Stimulated activated CD8-positive, alpha-beta memory T cell treated with anti-CD3 and anti-CD28 coated beads, Interleukin-4, amount 100 ng/mL, for 24 hours (primary cell): Measurements from ENCODE around the gene STAB1.

Source experiments
- DNase-seq: peaks from one replicate; pipeline ENCODE4 v3.0.0-alpha.2; 2020; ENCODE audit warnings: low read depth

Gene STAB1

DNA sequence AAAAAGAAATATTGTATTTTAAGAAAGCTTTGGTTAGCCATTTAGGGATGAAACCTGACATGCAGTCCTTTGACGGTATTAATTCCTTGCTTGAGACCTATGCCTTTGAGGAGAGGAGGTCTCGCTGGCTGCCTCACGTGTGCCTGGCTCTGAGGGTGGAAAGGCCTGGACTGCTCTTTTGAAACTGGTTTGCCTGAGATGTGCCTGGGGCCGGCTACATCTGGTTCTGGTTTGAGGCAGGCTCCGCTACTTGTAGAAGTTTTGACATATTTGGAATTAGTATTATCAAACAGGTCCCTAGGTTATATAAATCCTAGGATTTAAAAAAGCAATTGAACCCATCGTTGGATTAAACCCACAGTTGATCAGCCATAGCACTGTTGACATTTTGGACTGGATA is 33.3 kb upstream of the STAB1 start:
- no peak for DNase-seq

DNA sequence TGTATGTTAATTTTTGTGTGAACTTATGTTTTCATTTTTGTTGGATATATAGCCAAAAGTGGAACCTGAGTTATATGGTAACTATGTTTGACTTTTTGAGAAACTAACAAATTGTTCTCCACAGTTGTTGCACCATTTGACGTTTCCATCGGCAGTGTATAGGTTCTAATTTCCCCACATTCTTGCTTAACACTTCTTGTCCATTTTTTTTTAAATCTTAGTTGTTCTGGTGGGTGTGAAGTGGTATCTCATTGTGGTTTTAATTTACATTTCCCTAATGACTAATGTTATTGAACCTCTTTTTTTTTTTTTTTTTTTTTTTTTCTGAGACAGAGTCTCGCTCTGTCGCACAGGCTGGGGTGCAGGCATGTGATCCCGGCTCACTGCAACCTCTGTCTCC is 31.7 kb upstream of the STAB1 start:
- no peak for DNase-seq

DNA sequence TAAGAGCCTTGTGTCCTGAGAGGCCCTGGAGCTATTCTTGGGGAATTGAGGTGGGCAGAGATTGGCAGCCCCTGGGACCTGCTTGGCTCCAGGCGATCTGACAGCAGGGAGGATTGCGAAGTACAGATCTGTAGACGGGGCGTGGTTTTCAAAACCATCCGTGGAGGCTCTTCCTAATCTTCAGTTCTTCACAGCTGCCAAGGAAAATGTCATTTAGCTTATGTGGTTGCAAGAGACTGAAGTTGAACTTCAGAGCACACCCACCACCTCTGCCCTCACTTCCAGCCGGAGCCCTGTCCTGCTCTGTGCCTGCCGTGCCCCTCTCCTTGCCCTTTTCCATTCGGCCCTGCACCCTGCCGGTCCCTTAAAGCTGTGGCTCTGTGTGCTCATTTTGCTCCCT is 26.8 kb upstream of the STAB1 start:
- no peak for DNase-seq

DNA sequence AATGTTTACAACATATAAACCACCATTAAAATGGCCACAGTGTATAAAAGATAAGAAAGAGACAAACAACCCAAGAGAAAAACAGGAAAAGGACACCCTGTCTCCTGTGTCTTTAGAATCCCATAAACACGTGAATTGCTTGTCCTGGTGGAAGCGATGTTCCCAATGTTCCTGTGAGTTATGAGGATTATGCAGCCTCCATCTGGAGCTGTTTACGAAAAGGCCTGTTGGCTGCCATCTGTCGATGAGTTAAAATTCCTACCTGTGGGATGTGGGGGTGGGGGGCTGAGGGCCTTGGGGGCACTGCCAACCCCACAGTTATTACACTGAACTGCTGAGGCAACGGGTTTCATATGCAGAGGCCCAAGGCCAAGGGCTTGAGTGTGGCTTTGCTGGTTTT is 26.1 kb upstream of the STAB1 start:
- no peak for DNase-seq

DNA sequence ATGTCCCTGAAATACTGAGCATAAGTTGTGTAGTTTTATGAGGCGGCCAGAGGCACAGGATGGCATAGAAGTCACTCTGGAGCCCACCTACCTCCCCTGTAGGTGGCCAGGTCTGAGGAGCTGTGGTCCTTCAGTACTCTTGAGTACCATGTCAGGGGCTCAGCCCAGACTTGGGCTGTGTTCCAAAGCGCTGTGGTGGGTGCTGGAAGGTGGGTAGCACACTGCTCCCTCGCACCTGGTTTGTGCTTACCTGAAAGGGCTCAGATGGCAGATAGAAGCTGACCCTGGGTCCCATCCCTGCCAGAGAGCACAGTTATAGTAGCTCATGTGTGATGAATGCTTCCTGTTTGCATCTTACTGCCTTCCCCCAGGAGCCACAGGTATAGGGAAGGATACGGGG is 24.2 kb upstream of the STAB1 start:
- no peak for DNase-seq

DNA sequence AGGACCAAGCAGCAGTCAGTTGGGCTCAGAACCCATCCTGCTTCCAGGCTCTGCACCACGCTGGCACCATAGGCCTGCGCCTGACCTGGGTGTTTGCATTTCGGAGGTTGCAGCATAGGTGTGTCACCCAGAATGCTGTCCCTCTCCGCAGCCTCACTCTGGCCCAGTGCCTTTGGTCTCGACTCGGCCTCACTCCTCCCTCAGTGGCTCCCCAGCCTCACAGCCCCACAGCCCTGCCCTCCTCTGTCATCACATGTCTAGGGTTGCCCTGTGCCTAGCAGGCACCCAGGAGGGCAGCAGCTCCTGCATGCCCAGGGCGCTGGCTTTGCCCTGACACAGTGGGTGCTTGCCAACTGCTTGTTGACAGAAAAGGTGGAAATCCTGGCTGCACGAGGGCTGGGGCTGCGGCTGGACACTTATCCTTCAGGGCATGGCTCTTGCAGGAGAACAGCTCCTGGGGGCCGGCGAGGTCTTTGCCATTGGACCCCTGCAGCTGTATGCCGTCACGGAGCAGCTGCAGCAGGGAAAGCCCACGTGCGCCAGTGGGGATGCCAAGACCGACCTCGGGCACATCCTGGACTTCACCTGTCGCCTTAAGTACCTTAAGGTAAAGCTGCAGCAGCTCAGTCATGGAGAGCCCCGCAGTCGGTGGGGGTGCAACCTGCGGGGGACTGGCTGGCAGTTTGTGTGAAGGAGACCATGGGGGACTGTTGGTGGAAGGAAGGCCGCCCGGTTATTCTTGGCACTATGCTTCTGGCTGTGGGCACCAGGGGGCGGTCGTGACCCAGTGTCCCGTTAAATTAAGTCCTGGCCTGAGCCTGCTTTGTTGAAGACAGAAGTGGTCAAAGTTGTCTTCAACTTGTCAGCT is 23.5 kb upstream of the STAB1 start:
- no peak for DNase-seq

DNA sequence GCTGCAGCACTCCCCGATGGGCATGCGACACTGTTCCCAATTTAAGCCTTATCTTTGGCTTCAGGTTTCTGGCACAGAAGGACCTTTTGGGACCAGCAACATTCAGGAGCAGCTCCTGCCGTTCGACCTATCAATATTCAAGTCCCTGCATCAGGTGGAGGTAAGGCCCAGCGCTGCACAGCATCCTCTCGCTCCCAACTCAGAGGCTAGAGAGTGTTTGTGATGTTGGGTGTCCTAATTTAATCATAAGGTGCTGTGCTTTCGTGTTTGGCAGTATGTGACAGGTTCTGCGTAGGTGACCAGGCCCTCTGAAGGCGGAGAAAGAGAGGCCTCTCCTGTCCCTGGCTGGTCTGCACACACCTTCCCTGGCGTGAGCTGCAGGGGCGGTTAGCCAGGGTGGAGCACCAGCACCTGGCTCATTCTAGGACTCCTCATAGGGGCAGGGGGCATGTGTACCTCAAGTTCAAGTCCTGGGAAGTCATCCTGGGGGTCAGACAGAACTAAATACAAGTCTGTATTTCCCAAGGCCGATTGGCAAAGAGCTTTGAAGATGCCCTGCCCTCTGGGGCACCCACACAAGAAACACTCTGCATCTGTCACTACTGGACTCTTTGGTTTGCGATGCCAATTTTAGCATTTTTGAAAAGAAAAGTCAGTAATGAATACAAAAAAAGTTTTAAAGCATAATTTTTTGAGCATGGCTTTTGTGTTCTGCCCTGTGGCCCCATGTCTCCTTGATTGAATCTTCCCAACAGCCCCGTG is 22.7 kb upstream of the STAB1 start:
- DNase-seq: no peak

DNA sequence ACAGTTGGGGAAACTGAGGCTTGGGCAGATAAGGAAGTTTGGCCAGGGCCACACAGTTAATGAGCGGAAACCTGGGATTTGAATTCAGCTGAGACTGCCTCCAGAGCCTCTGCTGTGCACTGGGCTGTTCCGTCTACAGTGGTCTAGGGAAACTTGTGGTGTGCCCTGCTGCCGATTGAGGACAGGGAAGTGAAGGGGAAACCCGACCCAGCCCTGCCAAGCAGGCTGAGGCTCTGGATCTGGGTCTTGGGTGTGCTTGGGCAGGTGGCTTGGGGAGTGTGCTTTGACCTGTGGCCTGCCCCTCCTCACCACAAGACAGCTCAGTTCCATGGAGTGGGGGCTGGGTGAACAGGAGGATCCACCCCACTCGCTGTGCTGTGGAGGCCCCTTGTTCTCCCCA is 22.1 kb upstream of the STAB1 start:
- no peak for DNase-seq

DNA sequence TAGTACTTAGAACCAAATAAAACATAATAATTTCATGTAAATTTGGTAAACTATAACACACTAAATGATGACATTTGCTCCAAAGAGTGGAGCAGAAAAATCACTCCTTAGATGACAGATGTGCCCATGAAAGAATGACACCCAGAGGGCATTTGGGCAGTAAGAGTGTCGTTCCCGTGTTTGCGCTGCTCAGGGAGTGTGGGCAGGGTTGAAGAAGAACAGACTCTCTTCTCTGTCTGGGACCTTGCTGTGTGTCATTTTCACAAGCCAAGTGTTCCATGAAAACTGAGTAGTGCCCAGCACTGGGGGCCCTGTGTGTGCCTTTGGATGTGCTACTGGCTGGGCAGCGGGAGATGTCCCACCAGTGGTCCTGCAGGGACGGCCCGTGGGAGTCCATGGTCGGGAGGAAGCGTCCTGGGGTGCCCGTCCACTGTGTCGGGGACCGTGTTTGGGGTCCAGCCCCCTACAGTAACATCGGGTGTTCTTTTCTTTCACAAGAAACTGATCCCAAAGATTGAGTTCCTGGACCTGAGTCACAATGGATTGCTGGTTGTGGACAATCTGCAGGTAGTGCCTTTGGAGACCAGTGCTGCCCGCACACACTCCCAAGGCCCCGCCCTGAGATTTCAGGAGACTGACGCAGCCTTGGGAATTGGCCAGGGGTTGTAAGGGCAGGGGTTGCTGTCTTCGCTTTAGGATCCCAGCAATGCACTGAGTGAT is 17.9 kb upstream of the STAB1 start:
- no peak for DNase-seq

DNA sequence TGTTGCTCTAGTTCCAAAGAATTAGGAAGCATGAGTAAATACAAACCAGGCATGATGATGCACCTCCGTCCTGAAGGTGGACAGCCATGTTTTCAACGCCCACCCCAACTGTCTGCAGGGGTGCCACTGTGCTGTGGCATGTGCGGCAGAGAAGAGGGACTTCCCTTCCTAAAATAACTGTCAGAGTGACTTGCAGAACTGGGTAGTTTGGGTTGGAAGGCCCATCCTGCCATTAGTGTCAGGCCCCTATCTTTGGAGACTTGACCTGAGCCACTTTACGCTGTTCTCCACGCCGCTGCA is 17.4 kb upstream of the STAB1 start:
- no peak for DNase-seq

DNA sequence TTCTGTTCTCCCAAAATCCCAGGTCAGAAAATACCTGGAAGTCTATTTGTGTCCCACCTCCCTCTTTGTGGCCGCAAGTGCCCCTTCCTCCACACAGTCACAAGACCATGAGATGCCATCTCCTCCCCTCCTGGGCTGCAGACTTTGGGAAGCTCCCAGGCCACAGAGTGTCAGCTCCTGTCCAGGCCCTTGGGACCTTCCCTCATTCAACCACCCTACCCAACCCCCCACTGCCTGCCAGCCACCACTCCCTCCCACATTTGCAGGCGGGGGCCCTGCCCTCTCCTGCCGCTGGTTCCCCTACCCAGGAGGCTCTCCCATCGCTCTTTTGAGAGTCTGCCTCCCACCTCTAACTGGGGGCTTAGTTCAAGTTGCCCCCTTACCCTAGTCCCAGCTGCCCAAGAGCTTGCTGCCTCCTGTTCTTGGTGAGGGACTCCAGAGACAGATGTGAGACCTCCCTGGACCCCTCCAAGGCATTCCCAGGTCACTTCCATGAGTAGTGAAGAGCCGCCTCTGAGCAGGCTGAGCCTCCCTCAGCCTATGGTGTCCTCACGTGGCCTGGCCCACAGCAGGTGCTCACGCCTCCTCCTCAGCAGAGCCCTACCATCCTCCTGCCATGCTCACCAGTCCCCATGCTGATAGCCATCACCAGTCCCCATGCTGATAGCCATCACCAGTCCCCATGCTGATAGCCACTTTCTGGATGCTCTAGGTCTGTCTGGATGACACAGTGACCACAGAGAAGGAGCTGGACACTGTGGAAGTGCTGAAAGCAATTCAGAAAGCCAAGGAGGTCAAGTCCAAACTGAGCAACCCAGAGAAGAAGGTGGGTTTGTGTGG is 15.9 kb upstream of the STAB1 start:
- DNase-seq: no peak

DNA sequence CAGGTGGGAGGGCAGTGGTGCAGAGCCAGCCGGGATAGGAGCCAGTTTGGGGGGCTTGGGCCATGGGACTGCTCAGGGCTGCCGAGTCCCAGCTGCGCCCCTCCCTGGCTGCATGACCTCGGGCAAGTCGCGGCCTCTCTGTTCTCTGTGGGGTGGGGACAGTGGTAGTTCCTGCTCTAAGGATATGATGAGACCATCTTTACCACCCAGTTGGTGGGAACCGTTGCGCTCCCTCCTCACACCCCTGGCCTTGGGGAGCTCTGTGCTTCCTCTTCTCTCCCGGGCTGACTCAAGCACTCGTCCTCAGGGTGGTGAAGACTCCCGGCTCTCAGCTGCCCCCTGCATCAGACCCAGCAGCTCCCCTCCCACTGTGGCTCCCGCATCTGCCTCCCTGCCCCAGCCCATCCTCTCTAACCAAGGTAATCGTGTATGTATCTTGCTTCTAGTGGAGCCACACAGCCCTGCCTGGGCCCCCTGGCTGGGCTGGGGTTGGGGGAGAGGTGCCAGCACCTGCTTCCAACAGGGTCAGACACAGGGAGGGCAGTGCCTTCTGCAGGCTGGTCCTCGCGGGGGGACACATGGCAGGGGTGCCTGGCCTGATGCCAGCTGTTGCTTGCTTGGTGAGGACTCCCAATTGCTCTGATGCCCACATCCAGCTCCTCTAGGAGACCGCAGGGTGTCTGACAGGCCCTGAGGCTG is 15.1 kb upstream of the STAB1 start:
- DNase-seq: no peak

DNA sequence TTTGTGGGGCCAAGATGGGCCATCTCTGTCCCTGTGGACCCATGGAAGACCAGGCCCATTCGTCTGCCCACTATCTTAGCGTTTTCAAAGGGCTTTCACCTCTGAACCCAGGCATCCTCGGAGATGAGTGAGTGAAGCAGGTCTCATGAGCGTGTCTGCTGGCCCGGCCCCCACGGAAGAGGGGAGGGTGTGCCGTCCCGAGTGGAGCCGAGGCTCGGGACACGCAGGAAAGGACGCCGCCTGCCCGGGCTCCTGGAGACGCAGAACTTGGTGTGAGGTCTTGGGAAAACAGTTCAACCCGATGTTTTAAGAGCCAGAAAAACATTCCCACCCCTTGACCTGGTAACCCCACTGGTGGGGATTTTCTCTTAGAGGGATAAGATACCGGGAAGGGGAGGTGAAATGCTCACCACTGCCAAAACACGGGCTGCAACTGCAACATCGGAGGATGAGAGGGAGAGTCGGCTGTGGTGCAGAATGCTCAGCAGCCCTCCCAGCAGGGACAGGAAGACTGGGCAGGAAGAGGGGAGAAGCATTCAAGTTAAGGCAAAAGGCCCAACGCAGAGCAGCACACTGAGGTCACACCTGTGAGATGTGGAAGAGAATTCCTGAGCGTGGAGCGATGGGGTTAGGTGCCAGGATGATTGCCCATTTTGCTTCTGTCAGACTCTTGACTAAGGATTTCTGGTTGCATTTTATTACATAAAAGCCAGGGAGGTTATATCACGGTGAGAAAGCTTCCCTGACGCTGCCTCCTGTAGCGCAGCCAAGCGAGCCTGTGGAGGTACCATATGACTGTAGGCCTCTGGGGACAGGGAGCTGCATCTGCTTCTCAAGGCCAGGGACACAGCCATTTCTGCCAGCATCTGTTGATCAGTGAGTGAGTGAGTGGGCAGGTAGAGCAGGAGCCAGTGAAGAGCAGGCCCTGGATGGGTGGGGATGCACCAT is 14.1 kb upstream of the STAB1 start:
- DNase-seq: no peak

DNA sequence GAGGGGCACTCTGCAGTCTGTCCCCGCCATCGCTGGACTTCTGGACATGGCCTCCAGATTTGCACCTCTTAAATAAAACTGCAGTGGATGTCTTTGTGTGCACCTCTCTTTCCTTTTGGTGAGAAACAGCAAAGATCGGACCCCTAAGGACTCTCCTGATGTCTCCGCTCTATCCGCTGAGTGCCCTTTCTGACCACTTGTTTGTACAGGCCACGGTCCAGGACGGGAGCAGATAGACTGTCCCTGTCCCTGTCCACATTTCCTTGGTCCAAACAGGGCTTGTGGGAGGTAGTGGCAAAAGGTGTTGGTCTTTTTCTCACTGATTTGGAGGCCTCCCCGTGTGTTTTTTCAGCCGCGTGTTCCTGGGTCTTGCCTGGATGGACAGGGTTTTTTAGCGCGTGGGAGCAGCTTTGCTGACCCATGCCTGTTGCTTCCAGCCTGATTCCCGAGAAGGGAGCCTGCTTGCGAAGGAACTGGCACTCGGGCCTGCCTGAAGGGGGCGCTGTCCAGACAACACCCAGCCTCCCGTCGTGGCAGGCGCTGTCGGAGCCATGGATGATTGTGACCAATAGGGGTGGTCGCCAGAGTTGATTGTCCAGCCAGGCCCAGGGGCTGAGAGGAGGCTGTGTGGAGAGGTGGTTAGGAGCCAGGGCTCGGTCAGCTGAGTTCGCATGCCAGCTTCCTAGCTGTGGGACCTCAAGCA is 13.2 kb upstream of the STAB1 start:
- DNase-seq: no peak

DNA sequence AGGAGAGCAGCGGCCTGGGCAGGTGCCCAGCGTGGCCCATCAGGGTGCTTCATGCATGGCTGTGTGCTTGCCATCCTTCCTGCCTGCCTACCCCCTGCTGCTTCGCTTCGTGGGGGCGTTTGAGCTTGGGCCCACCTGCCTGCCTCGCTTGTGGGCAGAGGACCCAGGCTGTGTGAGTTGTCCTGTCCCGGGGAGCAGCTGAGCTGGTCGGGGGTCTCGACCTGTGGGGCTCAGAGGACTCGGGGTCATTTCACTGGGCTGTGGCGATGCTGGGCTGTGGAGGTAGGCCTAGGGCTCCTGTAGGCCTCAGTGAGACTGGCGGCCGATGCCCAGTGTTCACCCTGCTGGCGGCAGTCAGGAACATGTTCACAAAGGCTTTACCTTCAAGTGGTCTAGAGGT is 12.1 kb upstream of the STAB1 start:
- no peak for DNase-seq

DNA sequence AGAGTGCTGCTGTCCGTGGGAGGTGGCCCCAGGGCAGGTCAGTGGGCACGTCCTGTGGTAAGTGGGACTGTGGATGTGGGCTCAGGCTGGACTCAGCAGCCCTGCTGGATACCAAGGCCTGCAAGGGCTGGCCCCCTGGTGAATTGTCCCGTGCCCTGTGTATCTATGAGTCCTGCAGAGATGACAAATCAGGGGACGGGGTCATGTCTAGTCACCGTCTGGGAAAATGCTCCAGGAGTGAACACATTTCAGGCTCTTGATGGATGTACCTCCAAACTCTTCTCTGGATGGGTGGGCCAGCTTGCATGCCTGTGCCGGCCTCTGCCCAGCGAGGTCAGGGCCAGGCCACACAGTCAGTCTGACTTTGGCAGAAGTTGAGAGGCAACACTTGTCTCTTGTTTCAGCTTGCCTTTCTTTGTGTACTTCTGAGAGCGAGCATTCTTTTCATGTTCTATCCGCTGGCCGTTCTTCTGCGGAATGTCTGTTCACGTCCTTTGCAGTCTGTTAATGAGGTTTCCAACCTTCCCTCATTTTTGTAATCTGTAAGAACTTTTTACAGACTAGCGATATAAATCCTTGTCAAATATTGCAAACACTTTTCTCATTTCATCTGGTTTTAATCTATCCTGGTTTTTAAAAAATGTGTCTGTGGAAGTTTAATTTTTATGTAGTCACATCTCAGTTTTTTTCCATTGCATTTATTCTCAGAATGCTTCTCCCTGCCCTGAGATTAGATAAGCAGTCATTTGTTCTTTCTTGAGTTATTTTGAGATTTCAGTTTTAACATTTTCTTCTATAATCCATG is 11.4 kb upstream of the STAB1 start:
- DNase-seq: no peak

DNA sequence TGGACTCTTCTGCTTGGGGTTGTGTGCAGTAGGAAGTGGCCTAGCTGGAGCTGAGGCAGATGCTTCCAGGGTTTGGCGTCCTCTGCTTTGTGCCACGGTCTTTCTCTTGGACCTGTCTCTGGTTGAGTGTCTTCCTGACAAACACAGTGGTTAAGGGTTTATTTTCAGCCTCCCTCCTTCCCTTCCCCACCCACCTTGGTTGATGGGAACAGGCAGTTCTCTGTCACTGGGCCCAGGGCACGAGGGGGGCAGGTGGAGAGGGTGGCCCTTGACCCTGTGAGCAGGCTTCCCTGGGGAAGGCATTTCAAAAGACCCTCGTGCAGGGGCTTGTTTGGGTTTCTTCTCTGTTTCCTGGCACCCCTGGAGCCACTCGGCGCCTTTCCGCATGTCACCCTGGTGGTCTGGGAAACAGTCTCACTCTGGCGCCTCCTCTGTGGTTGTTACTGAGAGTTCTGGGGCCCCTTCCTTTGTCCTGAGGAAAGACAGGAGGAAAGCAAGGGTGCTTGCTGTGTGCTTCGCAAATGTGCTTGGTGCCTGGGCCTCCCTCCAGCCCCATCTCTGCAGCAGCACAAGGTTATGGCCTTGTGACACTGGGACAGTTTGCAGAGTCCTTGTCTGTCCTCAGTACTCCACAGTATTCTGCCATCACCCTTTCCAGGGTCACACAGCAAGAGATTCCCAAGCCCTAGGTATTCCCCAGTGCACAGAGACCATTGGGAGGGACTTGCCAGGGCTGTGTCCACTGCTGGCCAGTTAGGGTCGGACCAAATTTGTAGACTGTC is 10.3 kb upstream of the STAB1 start:
- no peak for DNase-seq
